Activated CD8-positive, alpha-beta memory T cell treated with anti-CD3 and anti-CD28 coated beads, Interleukin-2, amount 50 U/mL, for 24 hours (primary cell): ENCODE data around the gene PLVAP.
A peak's percentile ranks its signal among the peaks of the same experiment; 100 is the strongest.

Experiments
- DNase-seq: peaks from one replicate; pipeline ENCODE4 v3.0.0-alpha.2; 2020; ENCODE audit errors: extremely low read depth

The PLVAP gene

DNA sequence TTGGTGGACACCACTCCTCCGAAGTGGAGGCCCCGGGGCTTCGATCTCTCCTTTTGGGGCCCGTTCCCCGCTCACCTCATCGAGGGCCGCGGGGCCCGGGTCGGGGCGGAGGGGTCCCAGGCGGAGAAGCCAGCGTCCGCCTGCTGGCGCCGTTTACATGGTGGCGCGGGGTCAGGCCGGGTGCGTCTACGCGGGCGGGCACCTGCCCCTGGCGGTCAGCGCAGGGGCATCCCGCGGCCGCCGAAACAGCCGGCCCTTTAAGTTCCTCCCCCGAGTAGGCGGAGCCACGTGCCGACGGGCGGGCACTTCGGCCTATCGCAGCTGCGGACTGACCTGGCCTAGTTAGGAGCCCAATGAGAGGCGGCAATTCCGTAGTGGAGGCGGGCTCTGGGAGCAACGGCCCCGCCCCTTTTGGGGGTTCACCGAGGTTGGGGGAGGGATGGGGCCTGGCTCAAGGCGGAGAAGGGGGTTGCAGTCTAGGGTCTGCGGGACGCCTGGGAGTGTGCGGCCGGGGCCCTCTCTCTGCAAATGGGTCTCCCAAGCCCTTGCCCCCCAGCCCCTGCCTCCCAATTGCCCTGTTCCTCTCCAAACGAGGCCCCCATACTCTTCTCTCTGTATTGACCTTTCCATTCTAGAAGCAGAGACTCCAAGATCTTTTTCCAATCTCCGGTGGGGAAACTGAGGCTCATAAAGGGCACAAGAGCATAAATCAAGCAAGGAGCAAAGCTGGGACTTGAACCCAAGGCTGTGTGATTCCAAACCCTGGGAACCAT is 73.8 kb downstream of the PLVAP start, which contains the start of gene ABHD8:
Gene ABHD8, minus strand, starts transcription at position 259 of the 773 bp plus-strand sequence. CDS start 1,809 bp downstream, outside the sequence.
- peak; percentile 82 for DNase-seq

DNA sequence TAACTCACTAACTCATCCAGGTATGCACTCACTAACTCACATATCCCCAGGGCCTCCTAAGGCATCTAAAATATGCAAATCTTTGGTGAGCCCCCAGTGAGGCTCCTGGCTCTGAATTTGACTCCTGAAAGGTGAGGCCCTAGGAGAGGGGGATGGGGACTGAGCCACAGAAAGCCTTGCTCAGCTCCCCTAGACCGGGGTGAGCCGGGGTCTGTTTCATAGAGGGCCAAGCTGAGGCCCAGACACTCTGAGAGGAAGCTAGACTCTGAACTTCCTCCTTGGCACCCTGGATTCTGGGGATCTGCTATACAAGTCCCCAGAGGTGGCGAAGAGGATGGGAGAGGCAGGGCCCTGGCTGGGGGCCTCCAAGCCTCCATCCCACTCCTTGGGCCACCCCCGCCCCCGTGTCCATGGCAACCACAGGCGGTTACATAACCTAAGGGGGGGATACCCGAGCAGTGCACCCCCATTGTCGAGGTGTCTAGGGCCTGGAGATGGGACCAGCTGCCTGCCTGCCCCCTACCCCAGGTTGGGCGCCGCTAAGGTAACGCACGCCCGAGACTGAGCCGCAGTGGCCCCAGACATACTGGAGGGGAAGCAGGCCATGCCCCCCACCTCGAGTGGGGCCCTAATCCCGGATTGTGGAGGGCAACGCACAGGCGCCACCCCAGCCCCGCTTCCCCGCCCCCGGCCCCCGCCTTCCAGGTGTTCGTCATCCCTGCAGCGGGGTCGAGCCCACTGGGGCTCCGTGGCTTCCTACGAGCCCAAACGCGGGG is 74.6 kb downstream of the PLVAP start:
- no peak for DNase-seq
